Esophagus mucosa (tissue), 1 donor: ENCODE measurements around the gene DCAF6. TPM values are rescaled to one million over a fixed set of nuclear protein-coding genes. Genes with fewer than 3 reads are reported as not detected.

Experiments used
- ATAC-seq: fragments of 200-7000 bp; cut with Tn5 transposase; one replicate; pipeline ENCODE4 v1.9.1; 2020
- total RNA-seq: library from RNA; stranded (reverse); gene quantifications from one replicate; pipeline ENCODE4 v1.2.4, GENCODE V29; 2023
- donor health status: DM: yes; HTN: yes; CAD: no.

The DCAF6 gene
- total RNA-seq, 1 donor from 2014 or later: 32.4 TPM

DNA sequence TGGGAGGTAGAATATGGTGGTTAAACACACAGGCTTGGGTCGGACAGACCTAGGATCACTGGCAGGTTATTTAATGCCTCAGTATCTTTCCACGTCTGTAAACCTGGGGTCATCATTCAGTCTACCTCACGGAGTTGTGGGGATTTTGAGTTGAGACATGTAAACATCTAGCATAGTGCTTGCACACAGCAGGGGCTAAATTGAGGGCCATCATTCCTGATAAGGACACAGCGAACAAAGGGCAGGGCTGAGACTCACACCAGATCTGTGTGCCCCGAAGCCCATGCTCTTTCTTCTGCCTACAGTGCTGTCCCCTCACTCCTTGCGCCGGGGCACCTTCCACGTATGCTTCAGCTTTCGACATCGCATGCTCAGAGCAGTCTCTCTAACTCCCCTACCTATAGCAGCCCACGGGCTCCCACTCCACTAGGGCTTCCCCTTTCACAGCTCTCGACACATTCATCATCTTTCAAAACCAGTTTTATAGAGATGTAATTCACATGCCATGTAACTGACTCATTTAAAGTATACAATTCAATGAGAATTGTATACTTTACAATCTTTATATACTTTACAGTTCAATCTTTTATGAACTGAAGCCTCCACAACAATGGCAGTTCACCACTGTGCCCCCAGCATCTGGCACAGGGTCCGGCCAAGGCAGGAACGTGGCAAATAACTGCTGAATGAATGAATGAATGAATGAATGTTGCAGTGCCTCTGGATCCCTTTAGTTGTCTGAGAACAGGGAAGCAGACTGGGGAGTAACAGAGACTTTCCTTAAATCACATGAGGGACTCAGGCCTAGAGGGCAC, 152.2 kb downstream of the DCAF6 start:
- peak; percentile 4 for ATAC-seq

DNA sequence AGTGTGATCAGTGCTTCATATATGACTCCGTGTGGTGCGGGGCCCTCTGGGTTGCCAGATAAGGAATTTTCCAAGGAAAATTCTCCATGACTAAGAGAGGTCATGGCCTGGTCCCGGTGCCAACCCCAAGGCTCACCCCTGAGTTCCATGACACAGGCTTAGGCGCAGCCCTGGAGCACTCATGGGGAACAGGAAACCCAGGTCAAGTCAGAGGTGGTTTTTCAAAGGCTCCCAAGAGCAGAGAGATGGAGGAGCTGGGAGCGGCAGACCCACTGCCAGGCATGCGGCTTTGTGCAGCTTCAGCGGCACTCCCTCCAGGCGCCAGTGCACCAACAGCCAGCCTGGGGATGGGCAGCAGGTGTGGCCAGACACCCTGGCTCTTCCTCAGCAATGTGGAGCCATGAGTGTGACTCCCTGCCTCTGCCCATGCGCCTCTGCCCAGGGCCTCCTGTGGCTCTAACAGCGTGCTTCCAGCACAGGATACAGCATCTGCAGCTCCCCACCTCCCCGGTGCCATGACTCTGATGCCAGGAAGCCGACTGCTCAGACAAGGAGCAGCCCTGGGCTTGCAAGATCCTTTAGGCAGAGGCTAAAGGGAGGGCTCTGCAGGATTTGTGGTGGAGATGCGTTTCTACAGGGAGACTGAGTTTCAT, 153.0 kb downstream of the DCAF6 start:
- ATAC-seq: peak; percentile 72

DNA sequence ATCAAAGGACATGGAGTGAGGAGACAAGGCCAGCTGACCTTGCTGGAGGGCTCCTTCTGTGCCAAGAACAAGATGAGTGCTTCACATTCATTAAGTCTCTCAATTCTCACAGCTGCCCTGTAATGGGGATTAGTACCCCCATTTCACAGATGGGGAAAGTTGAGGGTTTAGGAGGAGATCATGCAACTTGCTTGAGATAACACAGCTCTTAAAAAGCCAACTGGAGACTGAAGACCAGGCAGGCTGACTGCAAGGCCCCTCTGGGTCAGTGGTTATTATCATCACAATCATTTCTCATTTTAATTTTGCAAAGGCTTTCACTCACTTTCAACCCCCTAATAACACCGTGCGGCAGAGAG, 153.5 kb downstream of the DCAF6 start:
- ATAC-seq: no peak

DNA sequence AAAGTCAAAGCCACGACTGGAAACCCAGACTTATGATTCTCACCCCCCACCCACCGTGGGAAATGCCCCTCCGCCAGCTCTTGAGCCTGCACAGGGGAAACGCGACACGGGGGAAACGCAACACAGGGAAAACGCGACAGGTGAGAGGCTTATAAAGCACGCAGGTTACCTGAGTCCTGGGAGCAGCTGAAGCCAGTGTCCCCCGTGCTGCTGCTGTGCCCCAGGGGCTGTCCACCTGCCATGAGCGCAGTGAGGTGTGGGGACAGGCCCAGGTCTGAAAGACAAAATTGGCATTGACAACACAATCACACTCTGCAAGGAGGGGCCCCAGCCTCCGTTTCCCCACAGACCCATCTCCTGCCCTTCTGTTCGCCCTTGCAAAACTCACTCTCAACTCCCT, 153.9 kb downstream of the DCAF6 start:
- no peak for ATAC-seq

DNA sequence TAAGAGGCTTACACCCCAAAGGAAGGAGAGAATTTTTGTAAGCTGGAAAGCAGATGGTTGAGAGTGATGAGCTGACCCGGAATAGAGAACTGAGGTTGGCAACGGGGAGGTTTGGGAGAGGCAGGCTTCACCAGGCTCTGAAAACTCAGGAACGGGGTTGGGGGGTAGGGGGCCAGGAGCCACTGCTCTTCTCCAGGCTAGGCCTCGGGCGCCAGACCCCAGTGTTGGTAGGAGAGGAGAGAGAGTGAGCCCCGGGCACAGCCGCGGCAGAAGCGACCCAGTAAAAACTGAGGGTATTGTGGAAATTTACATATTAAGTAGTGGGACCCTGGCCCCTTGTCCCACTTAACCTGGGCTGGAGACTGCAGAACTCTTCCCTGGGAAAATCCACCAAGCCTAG, 154.6 kb downstream of the DCAF6 start:
- no peak for ATAC-seq

DNA sequence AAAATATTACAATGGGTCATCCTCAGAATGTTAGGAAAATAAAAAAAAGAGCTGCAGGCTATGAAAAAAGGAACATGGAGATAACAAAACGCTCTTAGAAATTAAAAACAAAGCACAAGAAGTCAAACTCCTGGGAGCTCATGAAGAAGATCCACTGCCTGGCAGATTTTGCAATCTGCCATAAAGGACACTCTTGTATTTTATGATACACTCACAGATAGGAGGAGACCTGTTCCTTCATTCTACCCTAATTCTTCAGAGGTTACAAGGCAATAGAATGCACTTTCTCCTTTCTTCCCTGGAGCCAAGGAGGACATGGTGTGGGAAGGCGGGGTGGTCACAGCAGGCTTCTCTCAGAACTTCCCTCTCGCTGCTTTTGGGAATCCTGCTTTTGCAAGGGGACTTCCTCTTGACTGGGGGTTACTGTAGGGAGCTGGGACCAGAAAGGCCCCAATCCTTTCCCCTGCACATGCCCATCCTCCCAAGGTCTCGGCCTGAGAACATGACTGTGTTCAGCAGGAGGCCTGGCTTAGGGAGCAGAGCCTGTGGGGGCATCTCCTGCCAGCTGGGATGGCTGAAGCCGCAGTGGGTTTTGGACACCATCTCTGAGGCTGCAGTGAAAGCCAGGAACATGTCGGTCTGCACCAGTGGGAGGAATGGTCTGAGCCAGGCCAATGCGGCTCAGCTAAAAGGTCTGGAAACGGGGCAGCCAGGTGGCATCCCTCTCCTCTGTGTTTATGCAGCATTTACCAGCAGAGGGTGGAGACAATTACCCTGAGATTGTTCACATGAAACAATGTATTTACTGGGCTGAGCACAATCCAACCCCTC, 155.5 kb downstream of the DCAF6 start:
- no peak for ATAC-seq

DNA sequence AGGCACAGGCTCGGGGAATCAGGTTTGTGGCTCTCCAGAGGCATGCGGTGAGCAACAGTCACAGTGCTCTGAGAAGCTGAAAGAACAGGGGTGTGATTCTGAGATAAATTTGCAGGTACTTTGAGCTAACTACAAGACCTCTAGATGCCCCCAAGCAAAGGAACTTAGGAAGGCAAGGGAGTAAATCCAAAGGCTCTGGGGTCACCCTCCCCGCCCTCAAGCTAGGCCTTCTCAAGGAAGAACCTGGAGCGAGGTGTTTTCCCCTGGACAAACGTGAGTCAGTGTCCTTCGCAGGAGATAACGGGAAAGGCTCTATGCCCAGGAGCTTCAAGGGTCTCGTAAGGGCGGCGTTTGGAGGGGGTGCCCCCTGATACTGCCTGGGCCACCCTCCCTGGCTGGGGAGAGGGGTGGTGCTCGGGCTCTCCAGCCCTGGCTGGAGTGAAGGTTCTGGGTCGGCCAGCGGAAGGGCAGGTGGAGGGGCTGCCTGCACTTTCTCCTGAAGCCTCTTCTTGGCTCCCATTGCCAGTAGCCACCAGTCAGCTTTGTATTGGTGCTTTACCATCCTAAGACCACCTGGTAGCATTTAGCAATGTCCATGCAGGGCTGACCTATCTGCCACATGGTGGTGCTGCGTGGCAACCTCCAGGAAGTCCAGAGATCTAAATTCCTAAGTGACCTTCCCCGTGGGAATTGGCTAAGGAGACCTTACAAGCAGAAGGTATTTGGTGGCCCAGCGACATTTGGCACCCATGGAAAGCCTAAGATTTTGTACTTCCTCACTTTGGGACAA, 156.3 kb downstream of the DCAF6 start:
- no peak for ATAC-seq

DNA sequence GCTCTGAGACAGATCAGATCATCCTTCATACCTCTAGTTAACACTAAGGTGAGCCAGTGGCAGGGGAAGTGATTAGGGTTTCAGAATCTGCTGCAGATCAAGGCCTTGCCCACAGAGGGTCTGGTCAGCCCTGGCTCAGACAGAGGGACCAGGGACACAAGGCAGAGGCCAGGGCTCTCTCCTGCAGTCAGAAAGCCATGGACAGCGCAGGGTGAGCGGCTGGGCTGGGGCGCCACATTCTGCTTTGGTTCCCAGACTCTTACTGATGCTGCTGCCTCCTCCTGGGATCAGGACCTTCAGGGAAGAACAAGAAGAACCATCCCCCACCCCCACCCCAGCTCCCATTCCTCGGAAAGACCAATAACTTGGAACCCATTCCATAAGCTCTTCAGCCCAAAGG, 157.1 kb downstream of the DCAF6 start:
- no peak for ATAC-seq

DNA sequence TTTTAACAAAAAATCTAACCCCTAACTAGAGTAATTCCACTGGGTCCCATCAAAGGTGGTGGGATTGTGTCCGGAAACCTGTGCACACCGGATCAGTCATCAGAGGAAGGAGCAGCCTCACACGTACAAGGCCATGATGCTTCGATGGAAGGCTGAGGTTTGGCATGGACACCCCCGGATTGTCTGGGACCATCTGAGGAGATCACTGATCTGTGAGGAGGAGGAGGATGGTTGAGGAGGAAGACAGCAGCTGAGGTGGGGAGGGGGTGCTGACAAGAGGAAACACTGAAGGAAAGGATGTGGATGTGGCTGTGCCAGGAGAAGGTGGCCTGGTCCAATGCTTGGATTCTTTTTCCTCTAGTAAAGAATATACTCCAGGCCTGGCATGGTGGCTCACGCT, 159.0 kb downstream of the DCAF6 start:
- ATAC-seq: no peak

DNA sequence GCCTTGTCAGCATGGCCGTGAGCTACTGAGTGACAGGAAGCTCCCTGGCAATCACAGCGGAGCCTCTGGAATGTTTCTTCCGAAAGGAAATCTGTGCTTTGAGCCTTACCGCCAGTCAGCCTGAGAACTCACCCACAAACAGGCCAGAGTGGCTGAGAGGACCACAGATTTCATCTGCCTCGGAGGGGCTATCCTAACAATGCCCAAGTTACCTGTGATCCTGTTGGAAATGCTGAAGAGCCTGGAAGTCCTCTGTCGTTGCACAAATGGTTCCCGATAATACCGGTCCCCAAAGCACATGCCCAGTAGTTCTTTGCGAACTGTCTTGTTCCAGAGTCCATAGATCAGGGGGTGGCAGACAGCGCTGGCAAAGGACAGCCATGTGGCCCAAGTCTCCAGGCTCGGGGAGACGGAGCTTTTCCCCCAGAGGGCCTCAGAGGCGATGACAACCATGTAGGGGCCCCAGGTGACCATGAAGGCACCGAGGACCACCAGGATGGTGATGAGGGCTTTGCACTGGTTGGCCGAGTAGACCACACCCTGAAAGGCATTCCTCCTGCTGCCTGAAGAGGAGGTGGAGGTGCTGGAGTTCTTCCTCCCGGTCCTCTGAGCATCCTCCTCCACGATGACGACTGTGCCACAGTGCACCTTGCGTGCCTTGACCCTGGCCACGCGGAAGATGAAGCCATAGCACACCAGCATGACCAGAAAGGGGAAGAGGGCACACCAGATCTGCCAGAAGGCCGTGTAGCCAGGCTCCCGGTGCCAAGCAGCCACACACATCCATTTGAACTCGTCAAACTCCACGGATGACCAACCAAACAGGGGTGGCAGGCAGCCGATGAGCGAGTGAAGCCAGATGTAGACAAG, 160.0 kb downstream of the DCAF6 start:
- ATAC-seq: no peak

DNA sequence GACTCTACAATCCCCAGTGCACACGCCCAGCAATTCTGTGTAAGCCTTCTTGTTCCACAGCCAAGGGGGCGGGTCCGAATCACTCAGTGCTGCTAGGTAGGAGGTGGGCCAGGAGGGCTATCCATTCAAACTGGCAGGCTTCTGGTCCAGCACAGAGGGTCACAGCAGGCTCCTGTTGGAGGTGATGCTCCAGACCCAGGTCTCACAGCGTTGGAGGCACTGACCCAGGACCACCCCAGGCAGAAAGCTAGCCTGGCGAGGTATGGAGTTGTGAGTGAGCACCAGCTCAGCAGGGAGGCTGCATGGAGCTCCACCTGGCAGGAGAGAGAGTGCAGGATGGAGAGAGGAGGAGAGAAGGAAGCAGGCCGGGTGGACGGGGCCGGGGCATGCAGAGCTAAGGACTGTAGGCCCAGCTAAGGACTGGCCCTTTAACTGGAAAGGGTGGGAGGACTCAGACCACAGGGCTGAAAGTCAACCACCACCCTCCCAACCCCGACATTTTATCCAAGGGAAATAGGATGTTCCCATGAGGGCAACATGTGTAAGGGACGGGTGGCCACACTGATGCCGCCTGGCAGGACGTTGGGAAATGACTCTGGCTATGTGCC, 161.5 kb downstream of the DCAF6 start:
- peak; percentile 30 for ATAC-seq

DNA sequence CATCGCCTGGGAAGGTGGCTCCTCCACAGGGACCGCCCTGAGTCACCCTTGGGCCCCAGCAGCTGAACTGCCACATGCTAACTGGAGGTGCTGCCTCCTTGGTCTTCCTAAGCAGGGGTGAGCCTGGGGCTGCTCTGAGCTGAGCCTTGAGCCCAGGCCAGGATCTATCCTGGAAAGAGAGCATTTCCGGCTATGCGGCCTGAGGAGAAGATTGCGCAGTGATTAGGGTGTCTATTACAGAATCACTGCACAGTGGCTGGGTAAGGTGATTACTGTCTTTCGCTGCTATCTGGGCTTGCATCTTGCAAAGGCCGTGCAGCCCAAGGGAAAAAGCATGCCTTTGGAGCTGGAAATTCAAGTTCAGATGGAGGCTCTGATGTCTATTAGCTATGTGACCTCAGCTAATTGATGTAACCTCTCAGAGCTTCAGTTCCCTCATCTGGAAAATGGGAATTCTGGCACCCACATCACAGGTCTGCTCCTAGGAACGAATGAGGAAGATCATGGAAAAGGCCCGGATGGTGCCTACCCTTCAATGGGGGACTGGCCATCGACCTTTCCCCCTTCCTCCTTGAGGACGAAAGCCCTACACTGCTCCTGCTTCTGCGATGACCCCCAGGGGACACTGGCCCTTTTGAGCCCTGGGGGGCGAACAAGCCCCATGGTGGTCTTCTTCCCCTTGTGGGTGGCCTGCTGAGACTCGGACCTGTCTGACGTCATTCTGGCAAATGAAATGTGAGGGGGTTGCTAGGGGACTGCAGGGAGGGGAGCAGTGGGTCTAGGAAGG, 162.2 kb downstream of the DCAF6 start:
- peak; percentile 21 for ATAC-seq

DNA sequence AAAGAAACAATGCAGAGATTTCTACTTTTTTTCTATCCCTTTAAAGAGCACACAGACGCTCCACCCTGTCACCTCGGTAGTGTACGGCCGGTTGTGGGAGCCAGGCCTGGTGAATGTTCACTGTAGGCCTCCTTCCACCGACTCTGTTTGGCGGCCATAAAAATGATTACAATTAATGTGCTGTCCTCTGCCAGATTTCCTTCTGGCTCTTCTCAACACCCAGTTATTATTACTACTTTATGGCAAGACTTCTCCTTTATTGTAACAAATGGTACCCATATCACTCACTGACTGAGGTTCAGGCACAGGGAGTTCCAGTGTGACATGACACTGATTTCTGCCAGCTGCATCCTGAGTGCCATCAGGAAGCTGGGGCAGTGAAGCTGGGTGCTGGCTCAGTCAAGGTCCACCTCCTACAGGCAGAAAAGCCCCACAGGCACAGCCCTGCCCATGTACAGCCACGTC, 162.9 kb downstream of the DCAF6 start:
- ATAC-seq: no peak

DNA sequence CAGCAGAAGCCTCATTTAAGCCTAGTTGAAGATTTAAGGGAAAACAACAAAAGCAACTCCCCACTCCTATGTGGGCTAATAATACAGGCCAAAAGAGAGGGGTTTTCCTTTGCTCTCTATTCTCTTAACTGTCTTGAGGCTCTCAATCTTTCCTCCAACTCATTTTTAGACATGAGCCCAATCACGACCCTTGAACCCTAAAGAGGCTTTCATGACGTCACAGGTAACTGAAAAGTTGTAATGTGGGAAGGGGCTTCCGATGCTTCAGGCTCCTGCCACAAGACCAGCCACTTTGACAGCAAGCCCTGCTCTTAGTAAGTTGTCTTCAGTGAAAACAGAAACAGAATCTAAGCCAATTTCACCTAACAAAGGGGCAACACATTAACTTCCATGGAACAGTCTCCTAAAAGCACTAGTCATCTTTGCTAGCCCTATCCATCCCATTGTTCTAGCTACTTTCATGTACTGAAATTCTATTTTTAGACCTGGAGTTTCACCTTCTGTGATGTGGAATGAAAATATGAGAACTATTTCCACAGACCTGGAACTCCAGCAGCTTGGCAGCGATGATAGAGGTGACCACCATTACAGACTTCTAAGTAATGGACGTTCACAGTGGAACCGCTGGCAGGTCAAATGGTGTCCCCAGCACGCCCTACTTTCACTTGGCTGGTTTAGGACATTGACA, 164.0 kb downstream of the DCAF6 start:
- no peak for ATAC-seq

DNA sequence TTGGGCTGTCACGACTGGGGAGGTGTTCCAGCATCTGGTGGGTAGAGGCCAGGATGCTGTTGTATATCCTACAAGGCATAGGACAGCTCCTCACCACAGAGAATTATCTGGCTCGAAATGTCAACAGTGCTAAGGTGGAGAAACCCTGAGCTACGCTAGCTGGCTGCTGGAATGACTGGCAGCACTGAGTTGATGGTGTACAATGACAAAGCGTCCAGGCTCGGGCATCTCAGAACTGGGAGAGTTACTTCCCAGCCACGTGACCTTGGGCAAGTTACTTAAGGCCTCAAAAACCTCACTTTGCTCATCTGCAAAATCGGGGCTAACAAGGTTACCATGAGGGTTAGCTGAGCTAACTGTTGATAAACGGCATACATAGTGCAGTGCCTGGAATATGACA, 164.9 kb downstream of the DCAF6 start:
- no peak for ATAC-seq

DNA sequence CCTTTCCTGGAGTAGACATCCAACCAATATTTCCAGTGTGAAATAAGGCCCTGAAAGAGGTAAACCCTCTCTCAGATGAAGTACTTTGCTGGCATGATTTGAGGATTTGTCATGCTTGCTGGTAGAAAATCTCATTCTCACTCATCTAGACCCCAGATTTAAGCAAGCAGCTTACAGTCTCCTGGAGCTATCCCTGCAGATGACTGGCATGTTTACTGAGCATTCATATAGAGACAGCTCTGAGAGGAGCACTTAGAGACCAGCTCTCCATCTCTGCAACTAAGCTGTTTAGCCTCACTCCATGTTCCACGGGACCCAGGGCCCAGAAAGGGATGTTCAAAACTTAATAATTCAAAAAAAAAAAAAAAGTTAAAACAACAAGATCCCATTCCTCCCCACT, 166.0 kb downstream of the DCAF6 start:
- no peak for ATAC-seq

DNA sequence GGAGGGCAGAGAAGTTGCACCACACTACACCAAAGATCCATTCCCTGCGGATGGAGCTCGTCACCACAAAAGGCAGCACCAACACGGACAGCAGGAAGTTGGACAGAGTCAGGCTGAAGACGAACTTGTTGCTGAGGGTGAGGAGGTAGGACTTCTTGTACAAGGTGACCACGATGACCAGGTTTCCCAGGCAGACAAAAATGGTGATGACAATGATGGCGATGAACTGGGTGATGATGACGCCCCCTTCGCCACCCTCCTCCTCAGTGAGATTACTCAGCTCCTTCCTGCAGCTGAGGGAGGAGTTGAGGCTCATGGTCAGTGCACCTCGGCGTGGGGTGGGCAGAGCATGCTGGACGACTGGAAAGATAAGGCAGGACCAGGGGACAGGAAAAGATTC, 168.1 kb downstream of the DCAF6 start:
- no peak for ATAC-seq

DNA sequence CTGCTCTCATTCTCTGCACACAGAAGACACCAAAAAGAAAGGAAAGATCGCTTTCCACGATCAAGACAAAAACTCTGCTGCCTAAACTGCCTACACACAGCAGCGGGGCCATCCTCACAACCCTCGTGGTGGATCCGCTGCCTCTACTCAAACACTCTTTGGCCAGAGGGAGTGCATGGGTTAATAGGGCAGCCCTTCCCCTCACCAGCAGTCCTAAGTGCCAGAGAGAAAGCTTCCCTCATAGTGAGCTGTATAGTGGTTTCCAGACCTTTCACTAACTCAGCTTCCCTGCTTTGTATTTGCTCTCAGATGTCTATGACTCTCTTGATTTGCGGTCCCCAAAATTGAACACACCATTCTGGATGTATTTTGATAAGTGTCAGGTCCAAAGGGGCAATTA, 169.4 kb downstream of the DCAF6 start:
- ATAC-seq: no peak

DNA sequence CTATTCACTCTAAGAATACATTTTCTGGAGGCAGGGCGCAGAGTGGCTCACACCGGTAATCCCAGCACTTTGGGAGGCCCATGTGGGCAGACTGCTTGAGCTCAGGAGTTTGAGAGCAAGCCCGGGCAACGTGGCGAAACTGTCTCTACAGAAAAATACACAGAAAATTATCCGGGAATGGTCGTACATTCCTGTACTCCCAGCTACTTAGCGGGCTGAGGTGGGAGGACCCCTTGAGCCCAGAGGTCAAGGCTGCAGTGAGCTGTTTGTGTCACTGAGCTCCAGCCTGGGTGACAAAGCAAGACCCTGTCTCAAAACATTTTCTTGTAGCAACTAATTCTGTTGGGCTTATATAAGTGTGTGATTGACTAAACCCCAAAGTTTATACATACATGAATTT, 169.8 kb downstream of the DCAF6 start:
- ATAC-seq: no peak
